Posterior vena cava (tissue), 2 donors: ENCODE results near the gene KMT2E. TPM values are rescaled to one million over a fixed set of nuclear protein-coding genes. Genes with fewer than 3 reads are reported as not detected.
"Not testable (repeated sequence)": the region's sequence is repeated elsewhere in the genome, so short reads cannot be mapped to it uniquely, and the experiment has no call there.

ENCODE experiments used
- DNase-seq: peaks from one replicate; pipeline ENCODE4 v3.0.0-alpha.2; 2020; ENCODE audit warnings: low spot score
- intact Hi-C, 2 donors: fragments of 100-400 bp; cut with DNase I; formaldehyde crosslinking; loops; one replicate each; pipeline versions ENCODE4 v1.14.1 to v1.14.2; 2022 to 2023
- total RNA-seq, 2 donors: library from RNA; stranded (reverse); fragmentation: NEBNext Ultra II Directional; extraction: Animal tissue kit (Norgen Biotek cat#: 25700); gene quantifications; one replicate each; pipeline ENCODE4 v1.2.1, GENCODE V29; 2021
- donor health status: DM: yes; HTN: yes; CAD: no.
- donor health status: DM: yes; HTN: yes; CAD: no.

KMT2E gene
- total RNA-seq, 2 donors from 2014 or later: 79.7 to 98.8 TPM

DNA sequence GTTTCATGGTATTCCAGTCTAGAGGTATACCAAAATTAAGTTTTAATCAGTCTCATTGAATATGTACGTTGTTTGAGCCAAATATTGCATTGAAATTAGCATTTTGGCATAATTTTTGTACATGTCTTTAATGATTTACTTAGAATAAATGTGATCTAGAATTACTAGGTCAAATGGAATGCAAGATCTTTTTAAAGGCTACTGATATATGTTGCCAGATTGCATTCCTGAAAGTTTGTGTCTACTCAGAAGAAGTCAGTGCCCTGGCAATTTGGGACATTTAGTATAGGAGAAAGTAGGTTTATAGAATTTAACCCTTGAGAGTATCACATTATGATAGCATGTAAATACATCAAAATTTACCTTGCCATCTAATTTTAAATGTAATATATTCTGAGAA lies 32.4 kb downstream of the KMT2E start:
- intact Hi-C loops: no loop called here
- no peak for DNase-seq

DNA sequence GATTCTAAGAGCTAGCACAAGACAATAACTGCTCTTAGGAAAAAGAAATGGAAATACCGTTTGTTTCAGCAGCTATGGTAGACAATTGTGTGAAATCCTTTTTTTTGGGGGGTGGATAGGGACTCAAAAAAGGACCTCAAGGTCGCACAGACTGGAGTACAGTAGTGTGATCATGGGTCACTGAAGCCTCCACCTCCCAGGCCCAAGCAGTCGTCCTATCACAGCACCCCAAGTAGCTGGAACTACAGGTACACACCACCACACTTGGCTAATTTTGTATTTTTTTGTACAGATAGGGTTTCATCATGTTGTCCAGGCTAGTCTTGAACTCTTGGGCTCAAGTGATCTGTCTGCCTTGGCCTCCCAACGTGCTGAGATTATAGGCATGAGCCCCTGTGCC lies 33.9 kb downstream of the KMT2E start:
- intact Hi-C loops: no loop called here
- no peak for DNase-seq

DNA sequence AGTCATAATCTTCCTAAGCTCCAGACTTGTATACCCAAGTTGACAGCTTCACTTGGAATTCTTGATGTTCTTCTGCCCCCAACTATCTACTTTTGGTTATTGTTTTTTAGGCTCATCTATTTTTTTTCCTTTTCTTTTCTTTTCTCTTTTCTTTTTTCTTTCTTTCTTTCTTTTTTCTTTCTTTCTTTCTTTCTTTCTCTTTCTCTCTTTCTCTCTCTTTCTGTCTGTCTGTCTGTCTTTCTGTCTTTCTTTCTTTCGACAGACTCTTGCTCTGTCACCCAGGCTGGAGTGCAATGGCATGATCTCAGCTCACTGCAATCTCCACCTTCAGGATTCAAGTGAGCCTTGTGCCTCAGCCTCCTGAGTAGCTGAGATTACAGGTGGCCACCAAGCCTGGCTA lies 36.5 kb downstream of the KMT2E start:
- no peak for DNase-seq
- intact Hi-C loops: no loop called here

DNA sequence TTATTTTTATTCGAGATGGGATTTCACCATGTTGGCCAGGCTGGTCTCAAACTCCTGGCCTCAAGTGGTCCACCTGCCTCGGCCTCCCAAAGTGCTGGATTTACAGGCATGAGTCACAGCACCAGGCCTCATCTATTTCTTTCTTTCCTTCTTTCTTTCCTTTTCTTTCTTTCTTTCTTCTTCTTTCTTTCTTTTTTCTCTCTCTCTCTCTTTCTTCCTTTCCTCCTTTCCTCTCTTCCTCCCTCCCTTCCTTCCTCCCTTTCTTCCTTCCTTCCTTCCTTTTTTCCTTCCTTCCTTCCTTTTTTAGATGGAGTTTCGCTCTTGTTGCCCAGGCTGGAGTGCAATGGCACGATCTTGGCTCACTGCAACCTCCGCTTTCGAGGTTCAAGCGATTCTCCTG lies 36.9 kb downstream of the KMT2E start:
- intact Hi-C loops: not testable (repeated sequence)

DNA sequence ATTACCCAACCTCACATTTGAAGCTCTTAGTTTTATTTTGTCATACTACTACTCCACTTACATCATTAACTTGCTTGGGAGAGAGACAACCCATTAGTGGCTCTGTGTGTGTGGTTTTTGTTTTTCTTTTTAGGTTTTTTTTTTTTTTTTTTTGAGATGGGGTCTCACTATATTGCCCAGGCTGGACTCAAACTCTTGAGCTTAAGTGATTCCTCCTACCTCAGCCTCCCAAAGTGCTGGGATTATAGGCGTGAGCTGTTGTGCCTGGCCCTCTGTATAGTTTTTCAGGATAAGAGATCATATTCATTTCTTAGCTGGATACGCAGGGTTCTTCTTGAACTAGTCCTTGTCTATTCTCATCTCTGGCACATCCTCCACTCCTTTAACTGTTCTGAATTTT lies 41.1 kb downstream of the KMT2E start:
- DNase-seq: no peak
- intact Hi-C loops: no loop called here

More for the DNA sequence above, 36.9 kb downstream of the KMT2E start:
- DNase-seq: not testable (repeated sequence)

DNA sequence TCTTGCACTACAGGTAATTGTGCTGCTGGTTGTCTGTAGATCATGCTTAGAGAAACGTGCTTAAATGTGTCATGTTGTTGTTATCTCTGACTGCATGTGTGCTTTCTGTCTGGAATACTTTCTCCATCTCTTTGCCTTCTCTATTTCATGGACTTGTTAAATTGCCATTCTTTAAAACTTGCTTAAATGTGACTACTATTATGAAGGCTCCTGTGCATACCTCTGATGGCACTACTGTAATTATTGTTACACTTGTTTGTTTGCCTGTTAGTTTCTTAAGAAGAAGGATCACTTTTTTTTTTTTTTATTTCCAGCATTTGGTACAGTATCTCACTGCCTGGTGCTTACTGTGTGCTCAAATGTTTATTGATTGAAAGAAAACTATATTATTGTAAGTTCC lies 41.6 kb downstream of the KMT2E start:
- intact Hi-C loops: no loop called here

DNA sequence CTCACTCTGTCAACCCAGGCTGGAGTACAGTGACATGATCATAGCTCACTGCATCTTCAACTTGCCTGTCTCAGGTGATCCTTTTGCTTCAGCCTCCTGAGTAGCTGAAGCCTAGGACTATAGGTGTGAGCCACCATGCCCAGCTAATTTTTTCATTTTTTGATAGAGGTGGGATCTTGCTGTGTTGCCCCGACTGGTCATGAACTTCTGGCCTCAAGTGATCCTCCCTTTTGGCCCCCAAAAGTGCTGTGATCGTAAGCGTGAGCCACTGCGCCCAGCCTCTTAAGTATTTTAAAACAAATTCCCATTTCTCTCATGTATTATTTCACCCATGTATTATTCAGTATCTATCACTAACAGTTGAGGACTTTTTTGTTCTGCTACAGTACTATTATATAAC lies 43.5 kb downstream of the KMT2E start:
- intact Hi-C loops: no loop called here
- no peak for DNase-seq

More for the DNA sequence above, 41.6 kb downstream of the KMT2E start:
- no peak for DNase-seq

DNA sequence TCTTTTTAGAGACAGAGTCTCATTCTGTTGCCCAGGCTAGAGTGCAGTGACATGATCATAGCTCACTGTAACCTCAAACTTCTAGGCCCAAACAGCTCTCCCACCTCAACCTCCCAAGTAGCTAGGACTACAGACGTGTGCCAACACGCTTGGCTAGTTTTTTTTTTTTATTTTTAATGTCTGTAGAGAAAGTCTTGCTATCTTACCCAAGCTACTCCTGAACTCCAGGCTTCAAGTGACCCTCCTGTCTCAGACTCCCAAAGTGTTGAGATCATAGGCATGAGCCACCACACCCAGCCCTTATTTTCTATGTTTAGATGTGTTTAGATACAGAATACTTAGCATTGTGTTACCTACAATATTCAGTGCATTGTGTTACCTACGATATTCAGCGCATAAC lies 46.4 kb downstream of the KMT2E start:
- no peak for DNase-seq
- intact Hi-C loops: no loop called here

DNA sequence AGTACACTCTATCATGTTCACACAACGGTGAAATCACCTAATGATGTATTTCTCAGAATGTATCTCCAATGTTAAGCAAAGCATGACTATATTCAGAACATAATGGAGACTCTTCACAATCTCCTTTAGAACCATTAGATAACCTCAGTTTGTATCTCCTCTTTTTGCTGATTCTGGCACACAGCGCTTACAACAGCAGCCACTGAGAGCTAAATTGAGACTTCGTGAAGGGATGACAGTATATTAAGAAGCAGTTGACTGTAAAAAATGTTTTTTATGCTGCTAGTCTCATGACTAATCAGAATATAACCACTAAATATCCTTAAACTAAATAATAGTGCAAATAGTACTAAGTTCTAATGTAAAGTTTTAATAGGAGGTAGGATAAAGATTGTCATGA lies 46.9 kb downstream of the KMT2E start:
- intact Hi-C loops: no loop called here
- DNase-seq: no peak

DNA sequence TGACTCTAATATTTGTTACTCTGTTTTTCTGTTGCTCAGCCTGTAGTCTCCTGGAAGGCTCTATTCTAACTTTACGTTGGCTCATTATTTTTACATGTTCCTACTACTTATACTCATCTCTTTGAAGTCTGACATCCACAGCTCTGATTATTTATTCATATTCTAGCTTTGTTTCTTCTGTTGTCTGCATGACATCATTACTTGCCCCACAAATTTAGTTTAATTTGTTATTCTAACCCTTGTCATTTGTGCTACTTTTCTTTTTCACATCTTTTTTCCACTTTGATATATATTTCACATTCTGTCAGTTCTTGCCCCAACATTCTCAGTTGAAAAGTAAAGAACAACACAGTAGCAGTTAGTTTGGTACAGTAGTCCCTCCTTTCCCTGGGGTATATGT lies 51.1 kb downstream of the KMT2E start:
- intact Hi-C loops: no loop called here
- no peak for DNase-seq

DNA sequence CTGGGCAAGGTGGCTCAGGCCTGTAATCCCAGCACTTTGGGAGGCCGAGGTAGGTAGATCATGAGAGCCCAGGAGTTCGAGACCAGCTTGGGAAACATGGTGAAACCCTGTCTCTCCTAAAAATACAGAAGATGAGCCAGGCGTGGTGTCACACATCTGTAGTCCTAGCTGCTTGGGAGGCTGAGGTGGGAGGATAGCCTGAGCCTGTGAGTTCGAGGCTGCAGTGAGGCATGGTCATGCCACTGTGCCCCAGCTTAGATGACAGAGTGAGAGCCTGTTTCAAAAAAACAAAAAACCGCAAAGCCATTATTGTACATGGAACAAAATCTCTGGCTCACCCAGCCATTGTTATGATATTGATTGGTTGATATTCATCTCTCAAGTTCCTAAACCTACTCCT lies 53.7 kb downstream of the KMT2E start:
- DNase-seq: no peak
- intact Hi-C loops: no loop called here

DNA sequence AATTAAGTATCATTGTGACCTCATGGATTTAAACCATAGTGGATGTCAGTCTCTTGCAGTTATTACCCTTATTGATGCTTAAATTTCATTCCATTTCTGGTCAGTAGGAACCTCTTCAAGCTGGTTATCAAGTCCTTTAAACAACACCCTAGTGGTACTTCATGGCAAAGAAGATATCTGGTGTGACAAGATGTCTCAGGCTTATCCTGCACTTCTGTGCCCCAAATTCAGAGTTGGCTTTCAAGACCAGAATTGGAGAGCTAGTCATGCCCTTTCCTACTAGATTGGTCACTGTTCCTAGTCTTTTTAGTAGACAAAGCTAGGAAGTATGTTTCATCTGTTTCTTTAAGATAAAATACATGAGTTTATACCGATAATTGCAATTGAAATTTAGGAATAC lies 54.9 kb downstream of the KMT2E start:
- intact Hi-C loops: no loop called here
- no peak for DNase-seq

DNA sequence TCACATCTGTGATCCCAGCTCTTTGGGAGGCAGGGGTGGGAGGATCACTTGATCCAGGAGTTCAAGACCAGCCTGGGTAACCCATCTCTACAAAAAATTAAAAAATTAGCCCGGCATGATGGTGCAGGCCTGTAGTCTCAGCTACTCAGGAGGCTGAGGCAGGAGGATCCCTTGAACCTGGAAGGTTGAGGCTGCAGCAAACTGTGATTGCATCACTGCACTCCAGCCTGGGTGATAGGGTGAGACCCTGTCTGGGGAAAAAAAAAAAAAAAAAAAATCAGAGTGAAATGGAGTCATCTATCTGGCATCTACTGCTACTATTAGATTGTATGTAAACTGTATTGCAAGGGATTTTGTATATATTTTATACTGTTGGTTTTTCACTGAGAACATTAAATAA lies 59.1 kb downstream of the KMT2E start:
- intact Hi-C loops: no loop called here
- no peak for DNase-seq

DNA sequence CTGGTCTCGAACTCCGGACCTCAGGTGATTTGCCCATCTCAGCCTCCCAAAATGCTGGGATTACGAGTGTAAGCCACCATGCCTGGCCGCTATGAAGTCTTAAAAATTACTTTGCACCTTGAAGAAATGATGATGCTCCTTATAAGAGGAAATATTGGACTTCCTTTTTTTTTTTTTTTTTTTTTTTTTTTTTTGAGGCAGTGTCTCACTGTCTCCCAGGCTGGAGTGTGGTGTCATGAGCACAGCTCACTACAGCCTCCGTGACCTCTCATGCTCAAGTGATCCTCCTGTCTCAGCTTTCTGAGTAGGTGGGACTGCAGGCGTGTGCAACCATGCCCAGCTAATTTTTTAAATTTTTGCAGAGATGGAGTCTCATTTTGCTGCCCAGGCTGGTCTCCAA lies 65.3 kb downstream of the KMT2E start:
- intact Hi-C loops: no loop called here
- DNase-seq: no peak

DNA sequence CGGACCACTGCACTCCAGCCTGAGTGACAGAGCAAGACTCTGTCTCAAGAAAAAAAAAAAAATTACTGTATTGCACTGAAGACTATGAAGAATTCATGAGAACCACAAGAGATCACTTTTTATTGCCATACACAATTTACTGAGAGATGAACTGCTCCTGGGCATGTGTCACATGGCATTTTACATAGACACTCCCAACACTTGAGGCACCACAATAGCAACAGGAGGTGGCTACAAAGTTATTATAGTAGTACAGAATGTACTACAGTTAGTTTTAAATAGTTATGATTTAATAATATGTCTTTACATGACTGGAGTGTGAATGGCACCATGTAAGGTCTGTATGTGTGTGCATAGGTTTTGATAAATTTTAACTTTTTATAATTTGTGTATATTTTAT lies 70.6 kb downstream of the KMT2E start:
- no peak for DNase-seq

DNA sequence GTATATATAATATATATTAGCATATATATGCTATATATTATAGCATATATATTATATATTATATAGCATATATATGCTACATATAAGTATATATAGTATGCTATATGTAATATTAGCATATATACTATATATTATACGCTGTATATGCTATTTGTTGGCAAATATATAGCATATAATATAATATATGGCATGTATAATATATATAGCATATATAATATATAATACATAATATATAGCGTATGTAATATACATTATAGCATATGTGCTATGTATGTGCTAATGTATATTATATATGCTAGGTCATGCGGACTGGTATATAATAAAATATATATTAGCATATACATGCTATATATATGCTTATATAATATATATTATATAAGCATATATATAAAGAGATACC lies 72.8 kb downstream of the KMT2E start:
- no peak for DNase-seq
- intact Hi-C loops: no loop called here

More for the DNA sequence above, 70.6 kb downstream of the KMT2E start:
- intact Hi-C loops: no loop called here

DNA sequence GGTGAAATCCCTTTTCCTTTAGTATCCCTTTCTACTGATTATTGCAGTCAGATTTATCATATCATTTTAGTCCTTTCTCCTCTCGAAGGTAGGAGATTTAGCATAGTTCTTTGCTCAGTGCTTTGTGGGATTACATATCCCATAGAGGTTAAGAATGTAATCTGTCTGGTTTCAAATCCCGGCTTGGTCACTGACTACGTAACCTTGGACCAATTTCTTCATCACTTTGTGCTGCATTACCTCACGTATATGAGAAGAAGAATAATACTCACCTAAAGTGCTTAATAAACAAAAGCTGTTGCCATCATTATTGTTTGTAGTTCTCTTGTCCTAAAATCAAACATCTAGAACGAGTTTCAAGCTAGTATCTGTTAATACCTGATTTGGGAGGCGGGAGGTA lies 74.0 kb downstream of the KMT2E start:
- DNase-seq: no peak
- intact Hi-C loops: no loop called here

DNA sequence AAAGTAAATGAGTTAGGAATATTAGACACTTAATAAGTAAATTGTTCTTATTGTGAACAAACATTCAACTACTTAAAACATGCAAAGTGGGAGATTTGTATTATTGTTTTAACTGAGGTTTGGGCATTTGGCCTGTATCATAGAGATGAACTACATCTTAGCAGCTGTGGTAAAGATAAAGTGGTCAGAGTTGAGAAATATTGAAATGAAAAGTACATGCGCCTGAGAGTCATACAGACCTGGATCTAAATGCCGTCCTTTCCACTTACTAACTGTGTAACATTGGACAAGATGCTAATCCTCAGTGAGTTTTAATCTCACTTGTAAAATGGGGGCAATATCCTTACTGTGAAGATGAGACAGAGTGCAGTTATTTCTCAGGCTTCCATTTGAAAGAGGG lies 74.5 kb downstream of the KMT2E start:
- DNase-seq: no peak
- intact Hi-C loops: no loop called here

DNA sequence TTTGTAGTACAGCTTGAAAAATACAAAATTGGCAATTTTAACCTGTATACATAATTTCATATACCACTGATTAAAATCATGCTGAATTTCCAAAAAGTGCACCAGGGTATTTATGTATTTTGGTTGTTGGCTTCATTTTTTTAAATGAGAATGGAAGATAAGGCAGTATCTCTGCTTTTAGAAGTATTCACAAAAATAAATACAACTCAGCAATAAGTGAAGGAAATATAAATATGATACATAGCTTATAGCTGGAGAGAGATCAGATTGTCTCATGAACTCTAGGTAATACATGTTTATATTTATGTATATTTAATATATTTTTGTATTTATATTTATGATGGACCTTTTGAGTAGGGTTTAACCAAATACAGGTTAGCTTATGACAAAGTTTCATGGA lies 81.0 kb downstream of the KMT2E start:
- intact Hi-C loops: loop anchor here in 1 of 2 donors (10.0 kb wide), 1 partner anchor 110 kb away; no protein-coding TSS in a partner anchor
- no peak for DNase-seq

DNA sequence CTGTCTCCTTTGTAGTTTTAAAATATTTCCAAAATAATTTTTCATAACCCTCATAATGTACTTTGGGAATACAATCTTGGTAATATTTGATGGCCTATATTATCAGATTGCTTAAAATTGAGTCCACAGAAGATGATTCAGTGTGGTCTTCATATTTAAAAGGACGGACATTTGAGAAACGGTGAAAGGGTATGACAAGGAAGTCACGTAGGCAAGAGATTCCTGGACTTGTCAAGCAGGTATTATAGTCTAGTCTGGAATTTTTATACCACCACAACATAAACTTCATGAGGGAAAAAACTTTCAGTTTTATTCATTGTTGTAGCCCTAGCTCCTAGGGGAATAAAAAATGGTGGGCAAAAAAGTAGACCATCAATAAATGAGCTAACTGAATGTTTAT lies 82.3 kb downstream of the KMT2E start:
- intact Hi-C loops: loop anchor here in 1 of 2 donors (10.0 kb wide), 1 partner anchor 112 kb away; no protein-coding TSS in a partner anchor
- DNase-seq: no peak

DNA sequence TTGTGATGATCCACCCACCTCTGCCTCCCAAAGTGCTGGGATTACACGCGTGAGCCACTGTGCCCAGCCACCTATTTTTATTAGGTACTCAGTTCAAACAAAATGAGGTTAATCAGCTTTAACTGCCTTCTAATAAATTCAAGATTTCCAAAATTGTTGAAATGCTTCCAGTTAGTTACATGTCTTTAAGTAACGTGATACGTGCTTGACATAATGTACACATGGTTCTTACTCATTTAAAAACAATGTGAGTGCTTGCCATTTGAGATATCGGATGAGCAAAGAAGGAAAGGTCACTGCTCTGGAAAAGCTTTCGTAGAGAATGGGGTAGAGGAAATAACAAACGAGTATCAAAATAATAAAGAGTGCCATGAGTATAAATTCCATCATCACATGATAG lies 83.6 kb downstream of the KMT2E start:
- intact Hi-C loops: loop anchor here in 1 of 2 donors (10.0 kb wide), 1 partner anchor 113 kb away; no protein-coding TSS in a partner anchor
- no peak for DNase-seq

DNA sequence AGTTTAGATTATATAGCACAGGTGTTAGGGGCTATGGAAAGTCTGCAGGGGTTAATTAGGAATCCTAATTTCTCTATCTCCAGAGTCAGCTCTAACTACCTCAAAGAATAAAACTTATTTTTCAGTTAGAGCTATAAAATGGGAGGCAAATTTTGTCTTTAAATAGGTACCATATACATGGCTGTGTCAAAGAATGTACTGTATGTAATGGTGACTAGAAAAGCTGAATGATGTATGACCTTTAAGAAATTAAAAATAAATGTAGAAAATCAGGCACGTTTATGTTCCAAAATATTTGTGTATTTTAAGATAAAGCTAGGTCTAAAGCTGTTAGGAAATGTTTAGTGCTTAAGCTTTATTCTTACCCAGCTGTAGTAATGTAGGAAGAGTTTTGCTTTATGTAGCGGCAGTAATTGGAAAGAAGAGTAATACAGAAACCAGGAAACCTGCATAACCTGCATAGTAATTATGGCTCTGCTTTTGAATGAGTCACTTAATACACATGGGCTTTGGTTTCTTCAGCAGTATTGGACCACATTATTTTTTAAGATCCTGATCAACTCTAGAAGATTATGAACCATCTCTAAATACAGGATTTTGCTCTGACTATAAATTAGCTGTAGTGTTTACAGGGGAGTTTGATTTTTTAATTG lies 85.0 kb downstream of the KMT2E start:
- intact Hi-C loops: loop anchor here in 1 of 2 donors (10.0 kb wide), 1 partner anchor 114 kb away; no protein-coding TSS in a partner anchor
- no peak for DNase-seq
